ENCODE data around the gene PITX2. TPM values are rescaled to one million over a fixed set of nuclear protein-coding genes. Genes with fewer than 3 reads are reported as not detected.

Gene PITX2
- total RNA-seq, 2 donors from 2014 or later: not detected

DNA sequence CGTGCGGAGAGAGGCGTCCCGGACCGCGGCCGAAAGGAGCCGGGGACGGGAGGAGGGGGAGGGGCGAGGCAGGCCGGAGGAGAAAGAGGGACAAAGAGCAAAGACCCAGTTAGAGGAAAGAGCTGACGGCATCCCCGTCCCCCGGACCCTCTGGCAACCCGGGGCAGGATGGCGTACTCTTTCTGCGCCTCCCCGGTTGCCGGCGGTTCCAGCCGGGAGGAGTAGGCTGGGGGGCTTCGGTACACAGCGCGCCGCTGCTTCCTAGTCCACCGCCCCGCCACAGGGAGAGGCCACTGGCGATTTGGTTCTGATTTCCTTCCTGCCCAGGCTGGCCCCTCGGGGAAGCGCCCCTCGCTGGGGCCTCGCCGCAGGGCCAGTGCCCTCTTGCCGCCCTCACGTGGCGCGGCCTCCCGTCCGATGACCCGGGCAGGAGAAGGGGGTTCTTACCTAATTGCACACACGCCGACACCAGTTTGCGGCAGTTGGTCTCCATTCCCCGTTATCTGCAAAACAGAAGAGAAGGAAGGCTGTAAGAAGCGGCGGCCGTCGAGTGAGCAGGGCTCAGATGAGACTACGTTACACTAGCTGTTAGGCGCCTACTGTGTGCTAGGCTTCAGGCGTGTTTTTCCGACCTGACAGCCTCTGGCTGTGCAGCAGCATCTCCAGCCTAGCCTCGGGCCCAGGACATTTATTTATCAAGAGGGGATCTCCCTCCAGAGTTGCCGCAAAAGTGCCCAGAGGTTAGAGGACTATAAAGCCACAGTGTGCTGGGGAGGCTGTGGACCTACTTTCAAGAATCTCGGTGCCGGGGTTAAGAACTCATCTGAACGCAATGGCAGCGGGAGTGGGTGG is 9.9 kb upstream of the PITX2 start:
- Mint-ChIP-seq H3K4me3 (peak overlapping the region; percentile 2), H3K27me3 (peaks cover 71% of the 10 kb centered on the region), H3K36me3 (ENCODE audit: low read depth) (peaks cover 9% of the 10 kb centered on the region), H3K27ac (peak overlapping the region; percentile 60), H3K4me1 (peaks cover 5% of the 10 kb centered on the region)
- ATAC-seq (no peak), DNase-seq (no peak)
- H3K9me3 ChIP-seq (ENCODE audit: control insufficient read depth, low read length, poor library complexity, severe bottlenecking): peaks cover 6% of the 10 kb centered on the region

- peaks cover 5% of the 10 kb centered on the region for H3K4me1 Mint-ChIP-seq
- H3K9me3 ChIP-seq (ENCODE audit: control insufficient read depth, low read length, poor library complexity, severe bottlenecking): peaks cover 3% of the 10 kb centered on the region
- no peak for ATAC-seq
- H3K27me3 Mint-ChIP-seq: peaks cover 71% of the 10 kb centered on the region
- peaks cover 9% of the 10 kb centered on the region for H3K36me3 Mint-ChIP-seq (ENCODE audit: low read depth)
- DNase-seq: no peak
- peak overlapping the region; percentile 71 for H3K4me3 Mint-ChIP-seq
- H3K27ac Mint-ChIP-seq: peak overlapping the region; percentile 89
Measured at GRCh38 chr4:110631584-110632505, 9.0 kb upstream of the PITX2 start.

DNA sequence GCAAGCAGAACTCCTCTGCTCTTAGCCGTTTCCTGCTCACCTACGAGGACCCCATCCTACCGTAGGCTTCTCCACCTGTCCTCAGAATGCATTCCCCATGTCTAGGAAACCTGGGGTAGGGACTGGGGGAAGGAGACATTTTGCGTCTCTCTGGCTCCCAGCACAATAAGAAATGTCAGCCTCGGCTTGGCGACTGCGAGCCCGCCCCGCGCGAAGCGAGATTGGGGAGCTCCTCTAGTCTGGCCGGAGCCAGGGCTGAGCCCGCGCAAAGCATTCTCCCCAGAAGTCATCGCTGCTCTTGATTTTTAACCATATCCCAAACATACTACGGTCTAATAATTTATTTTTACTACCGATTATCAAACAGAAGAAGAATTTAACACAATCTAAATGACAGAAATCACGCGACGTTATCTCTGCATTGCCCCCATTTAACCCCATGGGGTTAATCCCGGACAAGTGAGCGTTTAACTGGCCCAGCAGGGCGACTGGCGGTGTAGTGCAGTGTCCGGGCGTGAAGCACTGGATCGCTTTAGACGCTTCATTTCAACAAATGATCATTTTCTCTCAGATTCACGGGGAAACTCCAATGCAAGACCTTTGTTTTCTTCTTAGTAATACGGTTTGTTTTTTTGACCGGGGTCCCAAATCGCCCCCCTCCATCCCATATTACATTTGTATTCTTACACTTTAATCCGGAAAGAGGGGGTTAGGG is 8.0 kb upstream of the PITX2 start:
- DNase-seq (no peak), ATAC-seq (no peak)
- Mint-ChIP-seq H3K27me3 (peaks cover 76% of the 10 kb centered on the region), H3K27ac (peak overlapping the region; percentile 89), H3K36me3 (ENCODE audit: low read depth) (peaks cover 9% of the 10 kb centered on the region), H3K4me1 (peaks cover 5% of the 10 kb centered on the region), H3K4me3 (peak overlapping the region; percentile 52)
- no peaks in the 10 kb centered on the region for H3K9me3 ChIP-seq (ENCODE audit: control insufficient read depth, low read length, poor library complexity, severe bottlenecking)

DNA sequence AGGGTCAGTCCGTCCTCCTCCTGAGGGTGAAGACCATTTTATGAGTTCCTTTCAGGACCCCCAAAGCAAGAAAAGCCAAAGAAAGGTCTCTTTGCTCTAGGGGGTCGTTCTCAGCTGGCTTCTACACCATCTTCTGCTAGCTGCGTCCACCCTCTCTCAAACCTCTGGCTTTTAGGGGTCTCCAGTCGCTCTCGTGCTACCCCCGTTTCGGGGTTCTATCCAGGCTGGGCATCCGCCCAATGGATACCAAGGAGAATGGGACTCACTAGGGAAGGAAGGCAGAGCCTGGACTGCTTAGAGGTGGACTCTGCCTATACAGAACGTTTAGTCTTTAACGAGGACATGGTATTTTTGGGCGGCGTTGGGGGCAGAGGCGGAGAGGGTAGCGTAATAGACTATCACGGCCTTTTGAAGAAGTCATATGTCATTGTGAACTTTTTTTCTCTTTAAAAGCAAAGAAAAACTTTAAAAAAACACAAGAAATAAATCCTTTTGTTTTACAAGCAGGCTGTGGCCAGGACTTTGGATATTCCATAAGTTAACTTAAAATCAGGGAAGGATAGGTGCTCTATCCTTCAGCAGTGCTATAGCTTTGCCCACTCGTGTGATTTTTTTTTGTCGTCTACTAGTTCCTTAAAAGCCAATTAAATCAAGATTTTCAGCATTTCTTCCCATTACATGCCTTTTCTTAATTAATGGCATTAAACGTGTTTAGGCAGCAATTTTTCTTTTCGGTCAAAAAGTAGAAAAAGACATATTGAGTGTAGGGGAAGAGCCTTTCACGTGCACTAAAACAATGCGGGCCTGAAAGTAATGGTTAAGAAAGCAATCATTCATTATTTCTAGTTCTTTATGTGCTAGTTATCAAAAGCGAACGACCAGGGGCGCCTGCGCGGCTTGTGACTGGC is 7.2 kb upstream of the PITX2 start:
- peaks cover 81% of the 10 kb centered on the region for H3K27me3 Mint-ChIP-seq
- H3K9me3 ChIP-seq (ENCODE audit: control insufficient read depth, low read length, poor library complexity, severe bottlenecking): no peaks in the 10 kb centered on the region
- peak overlapping the region; percentile 89 for H3K27ac Mint-ChIP-seq
- DNase-seq: no peak
- no peak overlapping the region for H3K4me3 Mint-ChIP-seq
- peaks cover 9% of the 10 kb centered on the region for H3K36me3 Mint-ChIP-seq (ENCODE audit: low read depth)
- ATAC-seq: no peak
- peaks cover 5% of the 10 kb centered on the region for H3K4me1 Mint-ChIP-seq

- Mint-ChIP-seq H3K27me3 (peaks cover 85% of the 10 kb centered on the region), H3K36me3 (ENCODE audit: low read depth) (peaks cover 9% of the 10 kb centered on the region), H3K4me3 (no peak overlapping the region), H3K27ac (peak overlapping the region; percentile 89), H3K4me1 (peaks cover 5% of the 10 kb centered on the region)
- no peaks in the 10 kb centered on the region for H3K9me3 ChIP-seq (ENCODE audit: control insufficient read depth, low read length, poor library complexity, severe bottlenecking)
- ATAC-seq: no peak
- DNase-seq: no peak
Measured at GRCh38 chr4:110629214-110629754, 6.4 kb upstream of the PITX2 start.

GRCh38 chr4:110628663-110629213 is 5.9 kb upstream of the PITX2 start:
- no peaks in the 10 kb centered on the region for H3K9me3 ChIP-seq (ENCODE audit: control insufficient read depth, low read length, poor library complexity, severe bottlenecking)
- H3K27ac Mint-ChIP-seq: no peak overlapping the region
- ATAC-seq (no peak), DNase-seq (no peak)
- peaks cover 89% of the 10 kb centered on the region for H3K27me3 Mint-ChIP-seq
- no peak overlapping the region for H3K4me3 Mint-ChIP-seq
- peaks cover 9% of the 10 kb centered on the region for H3K36me3 Mint-ChIP-seq (ENCODE audit: low read depth)
- H3K4me1 Mint-ChIP-seq: peaks cover 5% of the 10 kb centered on the region

GRCh38 chr4:110627977-110628662 is 5.2 kb upstream of the PITX2 start:
- Mint-ChIP-seq H3K27ac (no peak overlapping the region), H3K4me3 (no peak overlapping the region), H3K4me1 (peaks cover 6% of the 10 kb centered on the region), H3K36me3 (ENCODE audit: low read depth) (peaks cover 9% of the 10 kb centered on the region), H3K27me3 (peaks cover 89% of the 10 kb centered on the region)
- ATAC-seq: no peak
- DNase-seq: no peak
- no peaks in the 10 kb centered on the region for H3K9me3 ChIP-seq (ENCODE audit: control insufficient read depth, low read length, poor library complexity, severe bottlenecking)

DNA sequence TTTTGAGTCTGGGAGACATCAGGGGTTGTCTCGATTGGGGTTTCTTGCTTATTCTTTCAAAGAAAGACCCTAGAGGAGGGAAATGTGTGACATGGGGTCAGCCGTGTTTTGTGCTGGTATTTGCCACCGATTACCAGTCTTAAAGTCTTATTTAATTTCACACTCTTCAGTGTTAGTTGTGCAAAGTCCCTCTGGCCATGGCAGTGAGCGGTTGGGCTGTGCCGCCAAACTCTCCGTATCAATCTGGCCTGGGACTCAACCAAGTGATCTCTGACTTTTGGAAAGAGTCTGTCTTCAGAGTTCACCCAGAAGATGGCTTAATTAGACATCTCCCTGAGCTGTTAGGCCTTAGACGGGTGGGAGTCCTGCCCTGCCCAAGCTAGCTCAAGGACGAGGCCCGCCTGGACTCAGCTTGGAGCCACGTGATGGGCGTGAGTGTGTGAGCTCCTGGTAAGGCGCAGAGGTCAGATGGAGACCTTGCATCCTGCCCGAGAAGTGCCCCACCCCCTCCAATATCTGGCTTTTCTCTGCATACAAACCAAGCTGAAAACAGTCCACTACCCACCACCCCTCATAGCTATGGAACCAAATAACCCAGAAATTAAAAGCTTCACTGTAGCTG is 3.8 kb upstream of the PITX2 start:
- Mint-ChIP-seq H3K36me3 (ENCODE audit: low read depth) (peaks cover 5% of the 10 kb centered on the region), H3K4me3 (no peak overlapping the region), H3K4me1 (peaks cover 2% of the 10 kb centered on the region), H3K27me3 (peaks cover 92% of the 10 kb centered on the region), H3K27ac (no peak overlapping the region)
- ATAC-seq (no peak), DNase-seq (no peak)
- no peaks in the 10 kb centered on the region for H3K9me3 ChIP-seq (ENCODE audit: control insufficient read depth, low read length, poor library complexity, severe bottlenecking)

- no peak for DNase-seq
- H3K27ac Mint-ChIP-seq: no peak overlapping the region
- H3K4me3 Mint-ChIP-seq: no peak overlapping the region
- H3K4me1 Mint-ChIP-seq: peaks cover 2% of the 10 kb centered on the region
- peaks cover 94% of the 10 kb centered on the region for H3K27me3 Mint-ChIP-seq
- H3K36me3 Mint-ChIP-seq (ENCODE audit: low read depth): peaks cover 5% of the 10 kb centered on the region
- ATAC-seq: no peak
- H3K9me3 ChIP-seq (ENCODE audit: control insufficient read depth, low read length, poor library complexity, severe bottlenecking): no peaks in the 10 kb centered on the region
Measured at GRCh38 chr4:110625576-110626257, 2.8 kb upstream of the PITX2 start.

- Mint-ChIP-seq H3K4me3 (no peak overlapping the region), H3K27ac (no peak overlapping the region), H3K36me3 (ENCODE audit: low read depth) (peaks cover 5% of the 10 kb centered on the region), H3K27me3 (peaks cover 94% of the 10 kb centered on the region), H3K4me1 (peaks cover 2% of the 10 kb centered on the region)
- H3K9me3 ChIP-seq (ENCODE audit: control insufficient read depth, low read length, poor library complexity, severe bottlenecking): no peaks in the 10 kb centered on the region
- ATAC-seq: no peak
- DNase-seq: no peak
Measured at GRCh38 chr4:110624904-110625494, 2.1 kb upstream of the PITX2 start.

Measured in T-helper 17 cell (primary cell).